ENCODE results near the gene SVOP. TPM values are rescaled to one million over a fixed set of nuclear protein-coding genes. Genes with fewer than 3 reads are reported as not detected.

The SVOP gene
- total and polyA plus RNA-seq, 2 experiments from 2014 or later, result 0.10 TPM; not detected in 1

GRCh38 chr12:108860443-108860842, 160.4 kb downstream of the SVOP start (continued):
- TF ChIP-seq ZNF462 (CRISPR knock-in tag; IDR thresholded peaks at IDR 0.05) (no peak), ZNF331 (CRISPR knock-in tag; IDR thresholded peaks at IDR 0.05; ENCODE audit: low read depth) (no peak), EZH2phosphoT487 (IDR thresholded peaks at IDR 0.05; ENCODE audit: unreplicated experiment) (no peak), ZNF114 (CRISPR knock-in tag; IDR thresholded peaks at IDR 0.05) (no peak)

GRCh38 chr12:108859923-108860291, 161.0 kb downstream of the SVOP start:
- H3K27ac Mint-ChIP-seq, result no peak overlapping the region
- H3K27me3 Mint-ChIP-seq (ENCODE audit: insufficient read depth, low read depth, poor library complexity), result peaks cover 13% of the 10 kb centered on the region
- H3K27ac ChIP-seq (ENCODE audit: low read depth), result no peak overlapping the region
- peaks cover 25% of the 10 kb centered on the region for H3K4me1 ChIP-seq (ENCODE audit: insufficient read depth)
- ATAC-seq (no peak), DNase-seq (ENCODE audit: low spot score) (no peak)
- H3K36me3 ChIP-seq (ENCODE audit: insufficient read depth), result 0 out of 2 replicates have a peak, but pooled peaks cover 3% of the 10 kb centered on the region
- no peaks in the 10 kb centered on the region for H3F3A ChIP-seq (replicated peaks; ENCODE audit: low read depth)
- H4K20me1 ChIP-seq (replicated peaks; ENCODE audit: insufficient read depth), result no peaks in the 10 kb centered on the region
- no peak overlapping the region for H3K4me2 ChIP-seq
- H3K27me3 ChIP-seq (ENCODE audit: insufficient read depth), result peaks cover 12% of the 10 kb centered on the region
- H3K4me3 Mint-ChIP-seq, result no peak overlapping the region
- peaks cover 35% of the 10 kb centered on the region for H3K4me1 Mint-ChIP-seq
- peaks cover 15% of the 10 kb centered on the region for H3K79me2 ChIP-seq (replicated peaks; ENCODE audit: insufficient read depth)
- H3K9me2 ChIP-seq (ENCODE audit: insufficient read depth), result no peaks in the 10 kb centered on the region
- H3K36me3 Mint-ChIP-seq (ENCODE audit: low read depth), result peaks cover 9% of the 10 kb centered on the region
- H2AFZ ChIP-seq, result peak overlapping the region; percentile 91; the same call in 1 of the 2 replicates
- H3K9me3 Mint-ChIP-seq, result peaks cover 8% of the 10 kb centered on the region
- H3K4me3 ChIP-seq, result no peak overlapping the region
- TF ChIP-seq CREB1 (CRISPR knock-in tag; IDR thresholded peaks at IDR 0.05; ENCODE audit: low read depth) (no peak), CTCF (conservative IDR thresholded peaks at IDR 0.05; ENCODE audit: low read depth in 2 of 2) (no peak), NANOG (IDR thresholded peaks at IDR 0.05; ENCODE audit: borderline replicate concordance) (no peak), ZNF114 (CRISPR knock-in tag; IDR thresholded peaks at IDR 0.05) (no peak), STAT1 (IDR thresholded peaks at IDR 0.05; ENCODE audit: unreplicated experiment) (no peak), JUNB (IDR thresholded peaks at IDR 0.05; ENCODE audit: unreplicated experiment) (no peak), POLR2AphosphoS5 (IDR thresholded peaks at IDR 0.05; ENCODE audit: low read depth) (no peak), REST (IDR thresholded peaks at IDR 0.05; ENCODE audit: unreplicated experiment) (no peak), ZNF331 (CRISPR knock-in tag; IDR thresholded peaks at IDR 0.05; ENCODE audit: low read depth) (no peak)

Measured in GM23338 (cell line).